HG03175 (cell line): ENCODE measurements around the gene LMBR1.

Experiments
- ATAC-seq: cut with Tn5 transposase; IDR thresholded peaks from one replicate; pipeline ENCODE4 v1.9.1; 2021; ENCODE audit warnings: mild to moderate bottlenecking, moderate library complexity; ENCODE audit not compliant: unreplicated experiment

Gene LMBR1

DNA sequence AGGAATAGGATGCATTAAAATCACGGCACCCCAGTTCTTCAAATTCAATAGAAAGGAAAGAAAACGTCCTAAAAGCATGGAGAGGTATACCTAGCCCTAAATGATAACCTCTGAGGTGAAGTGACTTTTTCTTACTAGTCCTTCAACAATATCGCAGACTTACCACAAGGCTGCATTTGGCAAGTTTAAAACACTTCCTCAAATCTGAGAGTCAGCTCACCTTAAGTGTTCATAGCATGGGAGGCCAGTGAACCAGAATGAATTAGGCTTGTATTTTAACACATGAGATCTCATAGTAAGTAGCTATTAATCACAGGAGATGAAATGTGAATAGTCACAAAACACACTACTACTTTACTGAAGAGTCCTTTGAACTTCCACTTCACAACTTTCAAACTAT lies 128.2 kb downstream of the LMBR1 start:
- ATAC-seq: no peak

DNA sequence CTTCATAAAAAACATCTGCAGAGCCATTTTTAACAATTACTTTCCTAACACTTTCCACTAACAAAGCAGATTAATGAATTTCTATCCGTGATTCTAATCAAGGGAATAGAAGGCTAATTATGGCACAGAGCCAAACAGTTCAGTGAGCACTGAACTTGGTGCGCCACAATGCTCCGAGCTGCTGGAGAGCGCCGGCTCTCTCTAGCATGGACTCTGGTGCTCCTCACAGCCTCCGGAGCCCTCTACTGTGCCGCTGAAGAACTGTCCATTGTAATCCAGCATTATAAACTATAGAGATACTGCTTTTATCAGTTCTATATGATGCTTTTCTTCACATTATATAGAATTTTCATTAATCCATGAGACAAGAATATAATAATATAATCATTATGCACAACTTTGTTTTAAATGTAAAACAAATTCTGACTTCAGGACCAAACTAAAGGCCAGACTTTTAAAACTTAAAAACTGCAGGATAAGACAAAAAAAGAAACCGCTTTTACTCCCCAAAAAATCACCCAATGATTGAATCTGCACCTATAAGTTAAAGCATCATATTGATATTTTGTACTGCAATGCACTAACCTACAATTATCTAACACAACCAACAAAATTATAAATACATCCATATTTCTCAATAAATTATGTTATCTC lies 128.8 kb downstream of the LMBR1 start:
- ATAC-seq: no peak

DNA sequence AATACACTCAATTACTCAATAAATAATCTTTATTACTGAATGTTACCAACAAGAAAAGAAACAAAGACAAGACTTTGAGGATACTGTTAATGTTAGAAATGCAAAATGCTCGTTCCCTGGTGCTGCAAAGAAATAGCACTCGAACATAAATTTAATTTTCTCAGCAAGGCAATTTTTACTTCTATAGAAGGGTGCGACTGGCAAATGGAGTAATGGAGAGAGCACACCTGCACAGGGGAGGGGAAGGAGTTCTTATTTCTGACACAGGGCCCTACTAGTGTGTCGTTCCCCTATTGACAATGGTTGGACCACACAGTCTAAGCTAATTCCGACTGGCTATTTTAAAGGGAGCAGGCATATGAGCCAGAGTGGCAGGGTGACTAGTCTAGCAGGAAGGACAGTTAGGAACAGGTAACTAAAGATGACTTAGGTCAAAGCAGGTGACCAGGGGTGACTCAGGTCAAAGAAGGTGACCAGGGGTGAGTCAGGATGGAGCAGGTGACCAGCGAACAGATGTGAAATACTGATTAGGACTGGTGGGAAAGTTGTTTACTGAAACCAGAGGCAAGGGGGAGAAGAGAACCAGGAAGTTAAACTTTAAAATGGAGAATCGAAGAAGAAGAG lies 133.3 kb downstream of the LMBR1 start:
- ATAC-seq: no peak

DNA sequence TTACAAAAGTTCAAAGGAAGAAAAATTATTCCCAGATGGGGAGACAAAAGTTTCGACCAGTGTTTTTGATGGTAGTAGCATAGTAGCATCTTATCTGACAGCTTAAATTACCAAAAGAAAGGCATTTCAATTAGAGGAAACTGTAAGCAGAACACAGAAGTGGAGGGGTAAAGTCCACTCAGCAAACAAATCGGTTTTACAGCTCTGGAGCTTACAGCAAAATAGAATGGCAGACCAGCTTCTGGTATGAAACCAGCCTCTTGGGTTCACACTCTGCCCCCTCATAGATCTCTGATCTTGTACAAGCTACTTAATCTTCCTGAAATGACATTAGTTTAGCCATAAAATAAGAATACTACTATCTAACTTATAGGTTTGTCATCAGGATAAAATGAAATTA lies 133.8 kb downstream of the LMBR1 start:
- no peak for ATAC-seq

DNA sequence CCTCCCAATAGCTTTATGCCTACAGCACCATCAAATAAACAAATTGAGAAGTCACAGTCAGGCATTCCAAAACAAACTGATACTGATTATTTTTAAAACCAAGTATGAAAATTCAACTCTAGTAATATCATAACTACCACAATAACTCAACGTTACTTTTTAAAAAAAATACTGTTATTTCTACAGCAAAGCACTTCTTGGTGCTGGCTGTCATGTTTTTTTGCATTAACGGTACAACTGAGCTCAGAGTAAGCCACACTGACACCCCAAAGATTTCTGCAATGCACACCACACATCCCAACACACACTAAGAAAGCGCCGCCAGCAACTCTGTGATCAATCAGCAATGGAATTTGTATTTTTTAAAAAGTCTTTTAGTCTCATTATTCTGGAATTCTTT lies 138.8 kb downstream of the LMBR1 start:
- ATAC-seq: no peak

DNA sequence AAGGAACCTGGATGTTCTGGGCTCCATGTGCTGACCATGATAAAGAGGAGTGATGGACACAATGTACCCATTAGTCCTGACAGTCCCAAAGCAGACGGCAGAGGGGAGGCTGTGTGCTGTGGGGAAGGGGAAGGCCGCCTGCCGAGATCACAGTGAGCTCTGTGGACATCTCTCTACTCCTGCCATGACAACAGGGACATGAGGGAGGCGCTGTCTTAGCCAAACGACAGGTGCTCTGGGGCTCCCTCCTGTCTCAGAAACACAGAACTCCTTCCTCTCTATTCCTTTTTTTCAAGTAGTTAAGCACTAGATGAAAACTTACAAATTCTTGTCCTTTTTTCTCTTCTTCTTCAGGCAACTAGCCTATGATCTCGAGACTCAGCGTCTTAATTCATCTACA lies 139.4 kb downstream of the LMBR1 start:
- ATAC-seq: no peak

DNA sequence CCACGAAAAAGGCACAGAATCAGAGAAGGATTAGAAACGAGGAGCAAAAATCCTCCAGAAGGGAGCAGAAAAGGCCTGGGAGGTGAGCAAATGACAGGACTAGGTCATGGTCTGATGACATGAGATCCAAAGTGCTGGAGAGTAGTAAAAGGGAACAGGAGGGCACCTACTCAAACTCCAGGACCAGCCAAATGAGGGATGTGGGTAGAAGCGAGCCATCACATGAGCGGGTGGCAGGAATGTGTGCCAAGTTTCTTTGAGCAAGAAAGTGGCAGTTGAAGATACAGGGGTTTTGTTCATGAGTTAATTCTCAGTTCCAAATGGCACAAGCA lies 139.8 kb downstream of the LMBR1 start:
- ATAC-seq: no peak

DNA sequence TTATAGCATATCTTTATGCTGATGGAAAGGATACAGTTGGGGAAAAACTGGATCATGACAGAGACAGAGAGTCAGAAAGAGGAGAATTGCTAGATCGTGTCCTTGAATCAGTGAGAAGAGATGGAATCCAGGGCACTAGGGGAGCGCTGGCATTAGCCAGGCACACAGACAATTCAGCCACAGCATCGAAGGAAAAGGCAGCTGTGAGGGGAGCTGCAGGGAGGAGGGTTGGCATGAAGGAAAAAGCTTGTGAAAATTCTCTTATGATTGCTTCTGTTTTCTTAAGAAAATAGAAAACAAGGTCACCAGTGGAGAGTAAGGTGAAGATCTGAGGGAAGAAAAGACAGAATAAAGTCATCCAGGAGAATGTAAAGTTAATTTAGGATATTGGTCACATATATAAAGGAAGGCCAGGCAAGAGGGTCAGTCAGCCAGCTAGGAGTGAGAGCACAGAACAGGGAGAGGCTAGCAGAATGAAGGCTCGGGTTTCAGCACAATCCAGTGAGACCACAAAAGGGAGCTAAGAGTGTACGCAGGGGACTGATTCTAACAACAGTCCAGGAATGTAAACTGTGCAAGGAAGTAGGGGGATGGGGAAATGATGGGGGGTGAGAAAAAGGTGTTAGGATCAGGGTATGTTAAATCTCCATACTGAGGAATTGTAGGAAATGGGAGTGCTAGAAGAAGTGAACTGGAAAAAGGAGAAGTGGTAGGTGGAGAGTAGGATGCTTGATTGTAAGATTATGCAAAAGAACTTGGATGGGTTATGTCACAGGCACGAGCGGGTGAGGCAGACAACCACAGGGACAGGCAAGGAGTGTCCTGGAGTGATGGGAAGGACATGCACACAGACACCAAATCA lies 140.4 kb downstream of the LMBR1 start:
- no peak for ATAC-seq

DNA sequence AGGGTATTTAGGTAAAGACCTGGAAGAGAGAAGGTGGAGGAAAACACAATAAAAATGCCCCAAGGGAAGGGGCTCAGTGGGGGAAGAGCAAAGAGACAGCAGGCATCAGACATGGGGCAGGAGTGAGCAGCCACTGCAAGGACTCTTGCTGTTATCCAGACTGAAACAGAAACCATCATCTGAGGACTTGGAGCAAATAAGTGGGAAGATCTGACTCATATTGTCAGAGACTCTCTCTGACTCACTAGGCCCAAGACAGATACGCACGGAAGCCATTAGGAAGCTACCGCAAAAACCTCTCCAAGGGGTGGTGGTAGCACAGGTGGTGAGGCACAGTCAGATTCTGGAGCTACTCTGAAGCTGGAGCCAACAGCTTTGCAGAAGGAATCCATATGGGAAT lies 141.7 kb downstream of the LMBR1 start:
- no peak for ATAC-seq

DNA sequence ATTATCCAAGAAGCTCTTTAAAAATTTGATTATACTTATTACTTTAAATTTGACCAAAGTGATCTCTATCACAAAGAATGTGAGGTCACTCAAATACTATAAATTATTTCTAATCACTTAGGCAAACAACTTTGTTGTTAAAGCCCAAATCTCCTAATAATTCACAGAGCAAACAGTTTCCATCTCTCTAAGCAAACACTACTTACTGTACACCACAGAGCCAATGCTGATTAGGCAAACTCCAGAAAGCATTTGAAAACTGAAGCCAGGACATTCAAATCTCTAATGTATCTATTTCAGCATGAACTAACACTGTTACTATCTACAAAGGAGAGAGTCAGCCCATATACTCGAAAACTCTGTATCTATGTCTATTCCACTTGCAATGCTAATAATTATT lies 145.3 kb downstream of the LMBR1 start:
- no peak for ATAC-seq

DNA sequence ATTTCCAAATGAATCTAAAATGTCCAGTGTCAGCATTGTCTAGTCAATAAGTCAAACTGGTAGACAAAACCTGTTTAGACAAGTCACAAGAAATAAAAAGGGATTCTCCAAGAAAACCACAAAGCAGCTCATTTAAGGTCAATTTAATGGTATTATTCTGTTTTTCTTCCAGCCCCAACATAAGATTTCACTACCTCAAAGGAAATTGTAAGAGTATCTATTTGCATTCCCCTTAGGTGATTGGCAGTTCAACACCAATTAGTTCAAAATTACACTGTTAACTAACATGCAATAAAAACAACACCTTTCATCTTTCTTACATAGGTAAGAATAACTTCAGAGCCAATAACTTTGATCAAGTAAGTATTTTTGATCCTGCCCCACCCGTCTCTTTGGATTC lies 146.1 kb downstream of the LMBR1 start:
- no peak for ATAC-seq

DNA sequence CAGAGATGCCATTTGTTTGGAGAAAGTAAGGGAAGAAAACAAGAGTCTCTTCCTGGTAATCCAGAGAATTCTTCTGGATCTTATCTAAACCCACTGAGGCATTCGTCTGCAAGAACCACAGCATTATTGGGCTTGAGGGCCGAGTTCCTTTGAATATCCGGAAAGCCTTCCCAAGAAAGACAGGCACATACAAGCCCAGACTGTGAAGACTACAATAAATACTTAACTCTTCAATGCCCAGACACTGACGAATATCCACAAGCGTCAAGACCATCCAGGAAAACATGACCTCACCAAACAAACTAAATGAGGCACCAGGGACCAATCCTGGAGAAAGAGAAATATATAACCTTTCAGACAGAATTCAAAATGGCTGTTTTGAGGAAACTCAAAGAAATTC lies 153.4 kb downstream of the LMBR1 start:
- no peak for ATAC-seq

DNA sequence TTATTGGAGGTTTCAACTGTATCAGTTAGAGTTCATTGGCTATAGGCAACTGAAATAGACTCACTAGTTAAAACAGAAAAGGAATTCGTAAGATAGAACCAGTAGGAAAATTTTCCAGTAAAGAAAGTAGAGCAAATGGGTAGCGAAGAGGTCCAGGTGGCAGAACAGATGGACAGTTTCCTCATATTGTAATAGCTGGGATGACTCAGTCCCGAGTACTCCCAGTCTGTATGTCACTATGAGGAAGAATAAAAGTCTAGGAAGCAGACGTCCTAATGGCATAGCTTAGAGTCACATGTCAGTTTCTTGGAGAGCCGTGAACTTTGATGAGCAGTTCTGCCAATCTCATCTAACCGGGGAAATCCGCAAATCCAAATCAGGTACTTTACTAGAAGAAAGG lies 157.1 kb downstream of the LMBR1 start:
- no peak for ATAC-seq

DNA sequence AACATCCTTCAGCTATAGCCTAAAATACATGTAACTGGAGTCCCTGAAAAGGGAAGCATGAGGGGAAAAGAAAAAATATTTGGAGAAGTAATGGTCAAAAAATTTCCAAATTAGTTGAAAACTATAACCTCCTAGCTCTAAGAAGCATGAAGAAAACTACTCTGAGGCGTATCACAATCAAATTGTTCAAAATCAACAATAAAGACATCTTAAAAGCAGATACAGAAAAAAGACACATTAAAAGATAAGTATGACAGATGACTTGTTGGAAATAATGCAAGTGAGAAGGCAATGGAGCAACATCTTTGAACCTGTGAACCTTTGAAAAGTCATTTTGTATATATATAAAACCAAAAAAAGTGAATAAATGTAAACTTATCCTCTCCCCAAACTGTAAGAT lies 159.3 kb downstream of the LMBR1 start:
- ATAC-seq: no peak

DNA sequence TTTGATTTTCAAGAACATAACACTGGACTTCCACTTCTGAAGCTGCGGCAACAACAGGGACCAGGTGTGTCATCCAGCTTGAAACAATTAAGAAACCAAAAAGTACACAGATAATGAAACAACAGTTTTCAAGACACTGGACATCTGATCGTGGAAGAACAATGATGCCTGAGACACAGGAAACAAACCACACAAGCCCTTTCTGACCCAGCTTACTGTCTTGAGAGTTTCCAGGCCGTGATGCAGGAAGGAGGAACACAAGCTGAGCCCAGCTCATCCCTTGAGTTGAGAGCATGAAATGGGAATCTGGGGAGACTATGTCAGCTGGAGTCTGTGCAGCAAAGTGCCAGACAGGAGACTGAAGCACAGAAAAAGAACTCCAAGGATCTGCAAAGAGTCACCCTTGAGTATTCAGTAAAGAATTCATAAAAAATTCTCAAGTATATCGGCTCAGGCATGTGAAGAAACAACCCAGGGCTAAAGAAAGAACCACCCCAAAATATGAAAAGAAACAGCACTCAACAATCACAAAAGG lies 160.8 kb downstream of the LMBR1 start:
- ATAC-seq: no peak

DNA sequence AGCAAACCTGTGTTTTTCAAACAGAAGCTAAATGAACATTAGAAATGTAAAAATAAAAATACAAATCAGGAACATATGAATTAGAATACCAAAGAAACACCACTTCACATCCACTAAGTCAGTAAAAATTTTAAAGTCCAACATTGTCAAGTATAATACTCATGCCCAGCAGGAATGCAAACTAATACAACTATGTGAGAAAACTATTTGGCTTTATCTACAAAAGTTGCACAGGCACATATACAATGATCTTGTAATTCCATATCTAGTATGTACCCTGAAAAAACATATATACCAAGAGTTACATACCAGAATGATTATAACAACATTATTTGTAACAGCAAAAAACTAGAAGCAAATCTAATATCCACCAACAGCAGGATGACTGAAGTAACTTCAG lies 161.3 kb downstream of the LMBR1 start:
- ATAC-seq: no peak

DNA sequence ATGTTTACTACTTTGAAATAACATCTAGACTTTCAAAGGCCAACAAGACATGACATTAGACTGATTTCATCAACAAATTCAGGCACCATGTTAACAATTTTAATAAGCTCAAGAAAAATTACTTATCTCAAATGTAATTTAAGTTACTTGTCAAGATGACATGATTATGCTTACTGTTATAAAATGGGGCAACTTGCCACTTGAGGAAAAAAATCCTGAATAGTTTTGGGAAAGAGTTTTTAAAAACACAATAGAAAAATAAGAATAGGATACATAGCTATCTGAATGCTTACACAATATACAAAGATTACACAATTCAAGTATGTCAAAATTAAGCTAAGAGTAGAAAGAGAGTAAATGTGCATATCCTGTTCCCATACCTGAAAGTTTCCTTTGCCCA lies 167.0 kb downstream of the LMBR1 start:
- ATAC-seq: no peak

DNA sequence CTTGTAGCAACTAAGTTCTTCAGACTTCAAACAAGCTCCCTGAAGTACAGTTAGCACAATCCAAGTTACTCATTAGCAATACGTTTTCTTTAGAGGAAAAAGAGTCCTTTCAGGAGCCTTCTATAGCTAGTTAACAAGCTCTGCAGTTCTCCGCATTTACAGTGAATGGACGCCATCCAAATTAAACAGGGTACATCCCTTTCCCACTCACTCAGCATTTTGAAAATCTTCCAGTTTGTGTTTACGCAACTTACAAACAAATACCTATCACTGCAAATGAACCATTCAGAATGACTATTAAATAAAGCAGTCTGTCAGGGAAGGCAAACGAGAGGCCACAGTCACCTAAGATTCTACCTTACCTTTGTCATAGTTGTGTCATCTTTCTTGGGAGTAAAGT lies 167.9 kb downstream of the LMBR1 start:
- ATAC-seq: no peak

DNA sequence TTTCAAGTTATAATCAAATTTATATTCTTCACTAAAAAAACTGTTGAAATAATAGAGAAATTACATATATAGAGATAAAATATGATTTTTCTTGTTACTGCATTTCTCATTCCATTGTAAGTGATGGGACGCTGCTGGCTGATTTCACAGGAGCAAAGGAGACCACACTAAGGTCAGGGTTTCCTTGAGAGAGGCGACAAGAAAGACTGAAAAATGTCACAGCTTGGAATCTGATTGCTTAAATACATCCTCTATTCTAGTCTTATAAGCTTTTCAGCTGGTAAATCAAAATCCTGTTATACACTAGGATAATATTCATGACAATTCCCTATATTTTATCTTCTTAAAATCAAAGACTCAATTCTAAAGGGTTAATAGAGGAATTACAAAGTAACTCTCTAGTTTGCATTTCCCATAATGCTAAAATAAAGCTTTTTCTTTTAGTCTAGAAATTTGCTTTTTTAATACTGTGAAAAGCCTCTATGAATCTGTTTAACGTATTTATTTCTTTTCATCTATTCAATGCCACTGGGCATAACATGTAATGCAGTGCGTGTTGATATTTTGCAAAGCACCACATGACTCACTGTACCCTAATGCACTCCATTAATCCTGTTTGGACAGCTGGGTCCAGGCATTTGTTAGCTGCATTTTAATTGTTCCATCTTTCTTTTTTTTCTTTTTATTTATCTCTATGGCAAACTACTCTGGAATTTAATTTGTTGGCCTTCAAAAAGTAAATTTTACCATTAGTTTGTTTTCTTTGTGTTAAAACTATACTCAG lies 170.7 kb downstream of the LMBR1 start:
- ATAC-seq: no peak

DNA sequence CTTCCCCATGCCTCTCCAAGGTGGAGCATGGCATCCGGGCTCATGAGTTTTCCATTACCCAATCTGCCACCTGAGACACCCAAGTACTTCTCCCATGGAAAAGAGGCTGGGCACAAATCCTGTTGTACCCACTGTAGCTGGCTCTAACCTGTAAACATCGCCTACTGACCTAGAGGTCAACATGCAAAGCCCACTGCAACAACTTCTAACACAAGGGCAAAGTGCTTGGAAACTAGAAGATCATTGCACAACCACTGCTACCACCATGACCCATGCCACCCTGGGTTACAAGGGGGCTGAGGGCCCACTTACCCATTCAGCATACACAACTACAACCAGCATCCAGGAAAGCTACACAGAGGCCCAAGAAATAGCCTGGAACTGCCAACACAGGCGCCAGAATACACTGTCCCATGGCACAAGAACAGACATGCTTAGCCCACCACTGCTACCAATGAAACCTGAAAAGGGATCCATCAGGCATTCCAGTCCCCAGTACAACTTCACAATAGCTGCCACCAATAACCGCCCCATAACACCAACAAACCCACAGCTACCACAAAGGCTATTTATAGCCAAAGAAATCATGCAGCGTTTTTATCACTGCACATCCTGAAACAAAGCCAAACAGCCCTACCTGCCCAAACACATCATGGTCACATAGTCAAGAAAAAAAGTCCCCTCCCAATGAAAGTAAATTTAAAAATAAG lies 189.1 kb downstream of the LMBR1 start:
- ATAC-seq: no peak

DNA sequence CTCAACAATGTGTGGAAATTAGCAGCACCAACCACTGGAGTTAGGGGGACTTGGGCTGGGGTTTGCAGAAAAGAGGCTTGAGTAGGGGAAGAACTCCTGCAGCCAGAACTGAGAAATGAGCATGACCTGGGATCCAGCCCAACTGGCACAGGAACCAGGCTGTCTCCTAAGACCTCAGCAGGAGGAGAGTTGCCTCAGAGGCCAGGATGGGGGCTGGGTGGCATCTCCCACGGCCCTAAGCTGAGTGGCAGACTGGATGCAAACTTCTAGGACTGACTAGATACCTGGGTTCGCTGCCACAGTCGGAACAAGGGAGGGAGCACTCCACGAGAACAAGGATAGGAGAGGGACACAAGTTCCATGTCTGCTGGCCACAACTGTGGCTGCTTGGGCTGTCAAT lies 189.8 kb downstream of the LMBR1 start:
- no peak for ATAC-seq
